GM19324 (cell line): ENCODE measurements around the gene GFI1B.
"Not testable (repeated sequence)": the region's sequence is repeated elsewhere in the genome, so short reads cannot be mapped to it uniquely, and the experiment has no call there.

Experiments
- ATAC-seq: cut with Tn5 transposase; IDR thresholded peaks from one replicate; pipeline ENCODE4 v1.9.1; 2021; ENCODE audit warnings: mild to moderate bottlenecking, moderate library complexity; ENCODE audit not compliant: unreplicated experiment, low FRiP score

GFI1B gene

GRCh38 chr9:132965478-132965877, 13.0 kb upstream of the GFI1B start:
- ATAC-seq, result no peak

GRCh38 chr9:132967908-132968307, 10.6 kb upstream of the GFI1B start:
- ATAC-seq, result not testable (repeated sequence)

GRCh38 chr9:132969783-132970182, 8.7 kb upstream of the GFI1B start:
- ATAC-seq, result no peak

- no peak for ATAC-seq
These were observed 8.0 kb upstream of the GFI1B start for GRCh38 chr9:132970324-132971062.

- no peak for ATAC-seq
These were observed 5.3 kb upstream of the GFI1B start for GRCh38 chr9:132973166-132973565.

- ATAC-seq, result no peak
These were observed 4.8 kb upstream of the GFI1B start for GRCh38 chr9:132973713-132974112.

GRCh38 chr9:132975961-132976360, 2.5 kb upstream of the GFI1B start:
- ATAC-seq, result no peak

- ATAC-seq, result no peak
These were observed 1.9 kb upstream of the GFI1B start for GRCh38 chr9:132976571-132976970.

GRCh38 chr9:132978112-132978450, 413 bp upstream of the GFI1B start:
- no peak for ATAC-seq

GRCh38 chr9:132980157-132980556, 1.7 kb downstream of the GFI1B start:
- no peak for ATAC-seq

GRCh38 chr9:132982458-132982857, 4.0 kb downstream of the GFI1B start:
- no peak for ATAC-seq

GRCh38 chr9:132983491-132984201, 5.2 kb downstream of the GFI1B start:
- no peak for ATAC-seq

GRCh38 chr9:132984202-132985070, 5.9 kb downstream of the GFI1B start:
- ATAC-seq, result no peak

- ATAC-seq, result no peak
These were observed 6.5 kb downstream of the GFI1B start for GRCh38 chr9:132985071-132985350.

- no peak for ATAC-seq
These were observed 7.0 kb downstream of the GFI1B start for GRCh38 chr9:132985489-132985888.

GRCh38 chr9:132986114-132986513, 7.6 kb downstream of the GFI1B start:
- ATAC-seq, result no peak

GRCh38 chr9:132986640-132987620, 8.4 kb downstream of the GFI1B start:
- no peak for ATAC-seq

GRCh38 chr9:132988244-132989013, 9.9 kb downstream of the GFI1B start:
- ATAC-seq, result no peak

- ATAC-seq, result no peak
These were observed 10.5 kb downstream of the GFI1B start for GRCh38 chr9:132989014-132989310.
